ENCODE data around the gene TMEM161A. TPM values are rescaled to one million over a fixed set of nuclear protein-coding genes. Genes with fewer than 3 reads are reported as not detected.
"Not testable (repeated sequence)": the region's sequence is repeated elsewhere in the genome, so short reads cannot be mapped to it uniquely, and the experiment has no call there.

The TMEM161A gene
- total and polyA plus RNA-seq, 2 experiments from 2014 or later: 121 to 136 TPM

GRCh38 chr19:19179548-19180441 is 41.5 kb upstream of the TMEM161A start:
- DNase-seq (ENCODE audit: low read depth in 1 of 2, low spot score in 1 of 2): no peak
- Histone ChIP-seq H3K4me1 (ENCODE audit: low read depth) (no peaks in the 10 kb centered on the region), H3K36me3 (no peaks in the 10 kb centered on the region), H3K4me3 (no peak overlapping the region), H3K9me3 (ENCODE audit: low read depth) (no peaks in the 10 kb centered on the region), H3K27me3 (no peaks in the 10 kb centered on the region), H3K27ac (no peak overlapping the region)
- no peak for TF ChIP-seq CTCF (IDR thresholded peaks at IDR 0.05; ENCODE audit: low read depth, low read length)

DNA sequence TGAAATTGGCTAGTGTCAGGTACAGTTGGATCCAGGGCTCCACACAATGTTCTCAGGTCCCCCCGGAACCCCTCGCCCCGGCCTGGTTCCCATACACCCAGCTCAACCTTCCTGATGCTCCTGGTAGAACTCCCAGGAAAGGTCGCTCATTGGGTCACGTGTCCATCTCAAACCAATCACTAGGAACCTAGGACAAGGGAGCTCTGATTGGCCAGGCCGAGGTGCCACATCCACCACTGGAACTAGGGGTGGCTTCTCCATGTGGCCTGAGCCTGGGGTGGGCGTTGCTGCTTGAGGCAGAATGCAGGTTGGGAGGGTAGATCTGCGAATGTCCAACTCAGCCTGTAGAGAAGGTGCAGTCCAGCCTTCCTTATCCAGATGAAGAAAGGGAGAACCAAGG is 38.7 kb upstream of the TMEM161A start:
- no peak overlapping the region for H3K4me3 ChIP-seq
- TF ChIP-seq CTCF (IDR thresholded peaks at IDR 0.05; ENCODE audit: low read depth, low read length): no peak
- no peak for DNase-seq (ENCODE audit: low read depth in 1 of 2, low spot score in 1 of 2)
- no peaks in the 10 kb centered on the region for H3K4me1 ChIP-seq (ENCODE audit: low read depth)
- no peaks in the 10 kb centered on the region for H3K9me3 ChIP-seq (ENCODE audit: low read depth)
- H3K27me3 ChIP-seq: no peaks in the 10 kb centered on the region
- no peaks in the 10 kb centered on the region for H3K36me3 ChIP-seq
- H3K27ac ChIP-seq: no peak overlapping the region

DNA sequence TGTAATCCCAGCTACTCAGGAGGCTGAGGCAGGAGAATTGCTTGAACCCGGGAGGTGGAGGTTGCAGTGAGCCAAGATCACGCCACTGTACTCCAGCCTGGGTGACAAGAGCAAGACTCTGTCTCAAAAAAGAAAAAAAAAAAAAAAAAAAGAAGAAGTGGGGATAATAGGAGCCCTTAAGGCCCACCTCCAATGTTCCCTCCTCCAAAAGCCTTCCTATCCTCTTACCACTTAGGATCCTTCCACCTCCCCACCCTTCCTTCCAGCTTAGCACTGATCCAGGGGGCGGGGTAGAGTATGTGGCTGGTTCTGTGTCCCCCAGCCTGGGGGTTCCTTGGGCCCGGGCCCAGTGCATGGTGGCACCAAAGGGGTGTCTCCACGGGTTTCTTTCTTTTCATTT is 35.0 kb upstream of the TMEM161A start:
- H3K27ac ChIP-seq; H3K4me3 ChIP-seq; DNase-seq (ENCODE audit: low read depth in 1 of 2, low spot score in 1 of 2): not testable (repeated sequence)

GRCh38 chr19:19171821-19172532 is 33.7 kb upstream of the TMEM161A start:
- peak in 1 of 2 donors; percentile 84 for DNase-seq (ENCODE audit: low read depth in 1 of 2, low spot score in 1 of 2)
- H3K27ac ChIP-seq: no peak overlapping the region

More for the DNA sequence above, 35.0 kb upstream of the TMEM161A start:
- H3K9me3 ChIP-seq (ENCODE audit: low read depth); H3K36me3 ChIP-seq; H3K4me1 ChIP-seq (ENCODE audit: low read depth): not testable (repeated sequence)
- H3K27me3 ChIP-seq: peaks cover 12% of the 10 kb centered on the region

DNA sequence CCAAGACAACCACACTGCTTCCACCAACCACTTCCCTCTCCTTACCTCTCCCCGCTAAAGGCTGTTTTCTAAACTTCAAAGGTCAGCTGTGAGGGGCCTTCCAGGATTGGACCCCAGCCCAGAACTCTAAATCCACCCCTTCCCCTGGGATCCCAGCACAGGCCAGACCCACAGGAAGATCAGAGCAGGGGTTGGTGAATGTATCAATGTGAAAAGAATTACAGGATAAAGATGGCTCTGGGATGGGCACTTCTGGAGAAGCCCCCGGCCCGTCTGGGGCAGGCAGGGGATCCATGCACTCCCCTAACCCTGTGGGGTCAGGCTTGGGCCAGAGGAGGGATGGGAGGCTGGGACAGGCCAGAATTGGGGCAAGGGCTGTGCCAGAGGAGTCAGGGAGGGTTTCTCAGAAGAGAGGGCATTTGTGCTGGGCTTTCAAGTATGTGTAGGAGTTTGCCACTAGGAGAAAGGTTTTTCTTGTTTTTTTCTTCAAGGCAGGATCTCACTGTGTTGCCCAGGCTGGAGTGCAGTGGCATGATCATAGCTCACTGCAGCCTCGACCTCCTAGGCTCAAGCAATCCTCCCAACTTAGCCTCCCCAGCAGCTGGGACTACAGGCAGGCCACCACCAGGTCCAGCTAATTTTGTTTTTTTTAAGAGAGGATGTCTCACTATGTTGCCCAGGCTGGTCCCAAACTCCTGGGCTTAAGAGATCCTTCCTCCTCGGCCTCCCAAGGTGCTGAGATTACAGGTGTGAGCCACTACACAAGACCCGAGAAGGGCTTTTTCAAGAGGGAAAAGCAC is 32.8 kb upstream of the TMEM161A start:
- no peaks in the 10 kb centered on the region for H3K36me3 ChIP-seq
- peaks cover 12% of the 10 kb centered on the region for H3K27me3 ChIP-seq
- H3K27ac ChIP-seq: no peak overlapping the region
- TF ChIP-seq CTCF (IDR thresholded peaks at IDR 0.05; ENCODE audit: low read depth, low read length): no peak
- DNase-seq (ENCODE audit: low read depth in 1 of 2, low spot score in 1 of 2): peak in 1 of 2 donors; percentile 42
- H3K4me1 ChIP-seq (ENCODE audit: low read depth): no peaks in the 10 kb centered on the region
- H3K9me3 ChIP-seq (ENCODE audit: low read depth): no peaks in the 10 kb centered on the region
- no peak overlapping the region for H3K4me3 ChIP-seq

More at GRCh38 chr19:19171821-19172532, 33.7 kb upstream of the TMEM161A start:
- no peaks in the 10 kb centered on the region for H3K4me1 ChIP-seq (ENCODE audit: low read depth)
- peaks cover 12% of the 10 kb centered on the region for H3K27me3 ChIP-seq
- no peaks in the 10 kb centered on the region for H3K9me3 ChIP-seq (ENCODE audit: low read depth)
- no peaks in the 10 kb centered on the region for H3K36me3 ChIP-seq
- no peak for TF ChIP-seq CTCF (IDR thresholded peaks at IDR 0.05; ENCODE audit: low read depth, low read length)
- no peak overlapping the region for H3K4me3 ChIP-seq

All from cardiac muscle cell (in vitro differentiated cells and primary cell).